OCI-LY1 (cell line): Measurements from ENCODE around the gene SLC1A2.

Experiments used
- H2AFZ ChIP-seq: fragments of 200-600 bp; sonication (generic), shearing (Covaris generic); 2 replicates; pipeline ENCODE4 v1.6.0; 2014; ENCODE audit warnings: antibody characterized with exemption, mild to moderate bottlenecking, low read length
- H3F3A ChIP-seq: fragments of 200-600 bp; sonication (generic), shearing (Covaris generic); 2 replicates; pipeline ENCODE4 v1.6.0; 2014; ENCODE audit warnings: mild to moderate bottlenecking, antibody characterized with exemption, low read length, moderate library complexity; ENCODE audit not compliant: insufficient read depth
- H3K27ac ChIP-seq: fragments of 200-600 bp; sonication (generic); 2 replicates; pipeline ENCODE4 v1.5.1; 2014; ENCODE audit warnings: low read length, mixed run types, mild to moderate bottlenecking, low read depth; ENCODE audit not compliant: poor library complexity, severe bottlenecking
- H3K27me3 ChIP-seq: fragments of 200-600 bp; sonication (generic); 2 replicates; pipeline ENCODE4 v1.6.0; 2014; ENCODE audit warnings: antibody characterized with exemption, mild to moderate bottlenecking, low read length, moderate library complexity; ENCODE audit not compliant: insufficient read depth
- H3K36me3 ChIP-seq: fragments of 200-600 bp; sonication (generic); 2 replicates; pipeline ENCODE4 v1.6.1; 2014; ENCODE audit warnings: mild to moderate bottlenecking, antibody characterized with exemption, low read length, moderate library complexity, mixed read lengths; ENCODE audit not compliant: insufficient read depth
- H3K4me1 ChIP-seq: fragments of 200-600 bp; sonication (generic); 2 replicates; pipeline ENCODE4 v1.5.1; 2014; ENCODE audit warnings: mild to moderate bottlenecking, low read length, moderate library complexity; ENCODE audit not compliant: insufficient read depth, severe bottlenecking
- H3K4me2 ChIP-seq: fragments of 200-600 bp; sonication (generic), shearing (Covaris generic); 2 replicates; pipeline ENCODE4 v1.6.1; 2014; ENCODE audit warnings: low read length
- H3K4me3 ChIP-seq: fragments of 200-600 bp; sonication (generic); 2 replicates; pipeline ENCODE4 v1.5.1; 2014; ENCODE audit warnings: low read length, low read depth, mild to moderate bottlenecking, mixed read lengths; ENCODE audit not compliant: poor library complexity, severe bottlenecking
- H3K79me2 ChIP-seq: fragments of 200-600 bp; shearing (Covaris generic); 2 replicates; pipeline ENCODE4 v1.6.1; 2016; ENCODE audit warnings: mixed run types, low read length, mixed read lengths; ENCODE audit not compliant: insufficient read depth
- H3K9ac ChIP-seq: fragments of 200-600 bp; sonication (generic), shearing (Covaris generic); 2 replicates; pipeline ENCODE4 v1.6.1; 2014; ENCODE audit warnings: mild to moderate bottlenecking, low read length, mixed read lengths
- H3K9me2 ChIP-seq: fragments of 200-600 bp; sonication (generic), shearing (Covaris generic); 2 replicates; pipeline ENCODE4 v1.6.1; 2014; ENCODE audit warnings: low read depth, mild to moderate bottlenecking, low read length, mixed read lengths
- H3K9me3 ChIP-seq: fragments of 200-600 bp; shearing (Covaris generic); 2 replicates; pipeline ENCODE4 v1.6.1; 2014; ENCODE audit warnings: low read length, mixed read lengths
- H4K20me1 ChIP-seq: fragments of 200-600 bp; sonication (generic), shearing (Covaris generic); 2 replicates; pipeline ENCODE4 v1.6.0; 2016; ENCODE audit warnings: mild to moderate bottlenecking, low read length; ENCODE audit not compliant: insufficient read depth
- CTCF ChIP-seq: fragments of 200-600 bp; sonication (generic), shearing (Covaris generic); IDR thresholded peaks from 2 replicates; pipeline ENCODE4 v1.5.1; 2017; ENCODE audit warnings: mild to moderate bottlenecking, antibody characterized with exemption, low read length, moderate library complexity, mixed read lengths
- EZH2 ChIP-seq: fragments of 200-600 bp; sonication (generic), shearing (Covaris generic); IDR thresholded peaks from 2 replicates; pipeline ENCODE4 v1.8.0; 2017; ENCODE audit warnings: borderline replicate concordance, mixed run types, mild to moderate bottlenecking, antibody characterized with exemption, low read length, moderate library complexity, mixed read lengths

Gene SLC1A2

GRCh38 chr11:35216962-35217678 lies 202.2 kb downstream of the SLC1A2 start:
- no peak overlapping the region for H3K9ac ChIP-seq
- no peak overlapping the region for H3K4me2 ChIP-seq
- H3K36me3 ChIP-seq, result no peaks in the 10 kb centered on the region
- H3K79me2 ChIP-seq, result no peaks in the 10 kb centered on the region
- H3K27me3 ChIP-seq, result peaks cover 4% of the 10 kb centered on the region; the same call in 1 of the 2 replicates
- H3K9me2 ChIP-seq, result no peaks in the 10 kb centered on the region
- no peaks in the 10 kb centered on the region for H3F3A ChIP-seq
- H3K9me3 ChIP-seq, result no peaks in the 10 kb centered on the region
- H3K27ac ChIP-seq, result no peak overlapping the region
- no peaks in the 10 kb centered on the region for H4K20me1 ChIP-seq
- H3K4me1 ChIP-seq, result no peaks in the 10 kb centered on the region
- H3K4me3 ChIP-seq, result no peak overlapping the region
- H2AFZ ChIP-seq, result no peak overlapping the region
- TF ChIP-seq CTCF (no peak), EZH2 (no peak)

- no peak overlapping the region for H3K4me3 ChIP-seq
- H3K9ac ChIP-seq, result no peak overlapping the region
- no peaks in the 10 kb centered on the region for H3K9me3 ChIP-seq
- no peaks in the 10 kb centered on the region for H3F3A ChIP-seq
- no peaks in the 10 kb centered on the region for H4K20me1 ChIP-seq
- no peak overlapping the region for H3K4me2 ChIP-seq
- no peaks in the 10 kb centered on the region for H3K9me2 ChIP-seq
- no peak for TF ChIP-seq EZH2
- TF ChIP-seq CTCF, result no peak
- H3K36me3 ChIP-seq, result no peaks in the 10 kb centered on the region
- no peak overlapping the region for H3K27ac ChIP-seq
- H2AFZ ChIP-seq, result no peak overlapping the region
- H3K27me3 ChIP-seq, result no peaks in the 10 kb centered on the region
- no peaks in the 10 kb centered on the region for H3K79me2 ChIP-seq
- H3K4me1 ChIP-seq, result no peaks in the 10 kb centered on the region
These were observed 203.4 kb downstream of the SLC1A2 start for GRCh38 chr11:35215945-35216344.

- no peak overlapping the region for H3K4me2 ChIP-seq
- H3K79me2 ChIP-seq, result no peaks in the 10 kb centered on the region
These were observed 204.6 kb downstream of the SLC1A2 start for GRCh38 chr11:35214792-35215193.

More at GRCh38 chr11:35214792-35215193, 204.6 kb downstream of the SLC1A2 start:
- H3K4me3 ChIP-seq, result no peak overlapping the region
- no peaks in the 10 kb centered on the region for H3K4me1 ChIP-seq
- no peak for TF ChIP-seq CTCF
- no peak for TF ChIP-seq EZH2
- no peaks in the 10 kb centered on the region for H3K9me3 ChIP-seq
- H3K36me3 ChIP-seq, result no peaks in the 10 kb centered on the region
- H2AFZ ChIP-seq, result no peak overlapping the region
- no peaks in the 10 kb centered on the region for H3K27me3 ChIP-seq
- no peaks in the 10 kb centered on the region for H3F3A ChIP-seq
- no peaks in the 10 kb centered on the region for H3K9me2 ChIP-seq
- no peaks in the 10 kb centered on the region for H4K20me1 ChIP-seq
- H3K27ac ChIP-seq, result no peak overlapping the region
- H3K9ac ChIP-seq, result no peak overlapping the region
